ENCODE data around the gene HBA1. TPM values are rescaled to one million over a fixed set of nuclear protein-coding genes. Genes with fewer than 3 reads are reported as not detected.
"Not testable (repeated sequence)": the region's sequence is repeated elsewhere in the genome, so short reads cannot be mapped to it uniquely, and the experiment has no call there.

HBA1 gene
- total and polyA plus RNA-seq, 9 of the 15 experiments (the other 6 are each of a cell fraction or from before 2014, with no cell fraction given) = 128 to 2,388 (median 380) TPM

DNA sequence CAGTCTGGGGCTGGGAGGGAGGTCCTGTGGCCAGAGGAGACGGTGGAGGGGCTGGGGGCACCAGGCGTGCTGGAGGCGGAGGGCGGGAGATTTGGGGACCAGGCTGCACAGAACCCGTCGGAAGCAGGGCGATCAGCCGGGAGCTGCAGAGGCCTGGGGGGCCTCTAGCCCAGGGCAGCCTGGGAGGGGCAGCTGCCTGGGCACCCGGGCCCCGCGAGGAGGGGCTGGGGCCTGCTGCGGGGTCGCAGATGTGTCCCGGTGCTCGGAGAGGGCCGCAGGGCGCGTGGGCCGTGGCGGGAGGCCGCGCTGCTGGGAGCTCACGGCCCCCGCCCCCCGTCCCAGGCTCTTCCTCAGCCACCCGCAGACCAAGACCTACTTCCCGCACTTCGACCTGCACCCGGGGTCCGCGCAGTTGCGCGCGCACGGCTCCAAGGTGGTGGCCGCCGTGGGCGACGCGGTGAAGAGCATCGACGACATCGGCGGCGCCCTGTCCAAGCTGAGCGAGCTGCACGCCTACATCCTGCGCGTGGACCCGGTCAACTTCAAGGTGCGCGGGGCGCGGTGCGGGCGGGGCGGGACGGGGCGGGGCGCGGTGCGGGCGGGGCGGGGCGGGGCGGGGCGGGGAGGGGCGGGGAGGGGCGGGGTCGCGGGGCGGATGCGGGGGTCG is 22.8 kb upstream of the HBA1 start:
- H3K36me3 ChIP-seq (ENCODE audit: control insufficient read depth, insufficient read depth, low read length); H4K20me1 ChIP-seq (replicated peaks; ENCODE audit: control insufficient read depth, insufficient read depth, low read length); H3K9me1 ChIP-seq (ENCODE audit: control insufficient read depth, insufficient read depth, low read length); BruUV-seq (replicated peaks); H3K4me3 ChIP-seq; H3K4me2 ChIP-seq (ENCODE audit: insufficient read depth, low read length); CTCF ChIA-PET (ENCODE audit: low intra/inter-chr PET ratio); H3K79me2 ChIP-seq (ENCODE audit: control insufficient read depth, insufficient read depth, low read length); H3K9ac ChIP-seq (ENCODE audit: insufficient read depth in 1 of 2, low read depth in 2 of 2, low read length in 2 of 2); H3K27ac ChIP-seq (ENCODE audit: extremely low read depth, low read depth, low read length); H3K27me3 ChIP-seq (ENCODE audit: control insufficient read depth in 2 of 2, insufficient read depth in 2 of 2, low read length in 2 of 2); H2AFZ ChIP-seq (ENCODE audit: low read depth, low read length); intact Hi-C loops (cut with micrococcal nuclease); H3K9me3 ChIP-seq (replicated peaks; ENCODE audit: control insufficient read depth, insufficient read depth, low read depth, low read length); in situ Hi-C loops (cut with MboI); TF ChIP-seq NR2C2 (CRISPR knock-in tag; IDR thresholded peaks at IDR 0.05): not testable (repeated sequence)
- peak; percentile 74 for FAIRE-seq
- TF ChIP-seq NR2C2 (tag; IDR thresholded peaks at IDR 0.05) = 0 out of 2 replicates have a peak, but pooled peaks have one; percentile 6
- TF ChIP-seq, protein P1, sequence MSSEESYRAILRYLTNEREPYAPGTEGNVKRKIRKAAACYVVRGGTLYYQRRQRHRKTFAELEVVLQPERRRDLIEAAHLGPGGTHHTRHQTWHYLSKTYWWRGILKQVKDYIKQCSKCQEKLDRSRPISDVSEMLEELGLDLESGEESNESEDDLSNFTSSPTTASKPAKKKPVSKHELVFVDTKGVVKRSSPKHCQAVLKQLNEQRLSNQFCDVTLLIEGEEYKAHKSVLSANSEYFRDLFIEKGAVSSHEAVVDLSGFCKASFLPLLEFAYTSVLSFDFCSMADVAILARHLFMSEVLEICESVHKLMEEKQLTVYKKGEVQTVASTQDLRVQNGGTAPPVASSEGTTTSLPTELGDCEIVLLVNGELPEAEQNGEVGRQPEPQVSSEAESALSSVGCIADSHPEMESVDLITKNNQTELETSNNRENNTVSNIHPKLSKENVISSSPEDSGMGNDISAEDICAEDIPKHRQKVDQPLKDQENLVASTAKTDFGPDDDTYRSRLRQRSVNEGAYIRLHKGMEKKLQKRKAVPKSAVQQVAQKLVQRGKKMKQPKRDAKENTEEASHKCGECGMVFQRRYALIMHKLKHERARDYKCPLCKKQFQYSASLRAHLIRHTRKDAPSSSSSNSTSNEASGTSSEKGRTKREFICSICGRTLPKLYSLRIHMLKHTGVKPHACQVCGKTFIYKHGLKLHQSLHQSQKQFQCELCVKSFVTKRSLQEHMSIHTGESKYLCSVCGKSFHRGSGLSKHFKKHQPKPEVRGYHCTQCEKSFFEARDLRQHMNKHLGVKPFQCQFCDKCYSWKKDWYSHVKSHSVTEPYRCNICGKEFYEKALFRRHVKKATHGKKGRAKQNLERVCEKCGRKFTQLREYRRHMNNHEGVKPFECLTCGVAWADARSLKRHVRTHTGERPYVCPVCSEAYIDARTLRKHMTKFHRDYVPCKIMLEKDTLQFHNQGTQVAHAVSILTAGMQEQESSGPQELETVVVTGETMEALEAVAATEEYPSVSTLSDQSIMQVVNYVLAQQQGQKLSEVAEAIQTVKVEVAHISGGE (CRISPR knock-in tag; IDR thresholded peaks at IDR 0.05) = peak in 1 of 3 experiments; percentile 8; a peak in 1 of 6 replicates
- peaks cover 25% of the 10 kb centered on the region in 2 experiments; a peak in 4 of 5 replicates for H3K4me1 ChIP-seq (replicated peaks in 1 of 2; ENCODE audit: control insufficient read depth in 2 of 2, insufficient read depth in 2 of 2, low read length in 2 of 2)
- no CpG with 5 or more reads among the region's 74 CpGs for WGBS (ENCODE audit: insufficient coverage, low coverage, missing lambda C conversion rate)
- DNase-seq (ENCODE audit: extremely low read depth in 1 of 4, low spot score in 3 of 4) = peak in 1 of 4 experiments; percentile 43
- peak; percentile 67 for ATAC-seq
- POLR2A ChIA-PET = interaction anchor here (0.9 kb wide), 1 partner anchor 10 kb away, joined by 3 read pairs; no protein-coding TSS in a partner anchor
